ENCODE measurements around the gene SPRR2E.

DNA sequence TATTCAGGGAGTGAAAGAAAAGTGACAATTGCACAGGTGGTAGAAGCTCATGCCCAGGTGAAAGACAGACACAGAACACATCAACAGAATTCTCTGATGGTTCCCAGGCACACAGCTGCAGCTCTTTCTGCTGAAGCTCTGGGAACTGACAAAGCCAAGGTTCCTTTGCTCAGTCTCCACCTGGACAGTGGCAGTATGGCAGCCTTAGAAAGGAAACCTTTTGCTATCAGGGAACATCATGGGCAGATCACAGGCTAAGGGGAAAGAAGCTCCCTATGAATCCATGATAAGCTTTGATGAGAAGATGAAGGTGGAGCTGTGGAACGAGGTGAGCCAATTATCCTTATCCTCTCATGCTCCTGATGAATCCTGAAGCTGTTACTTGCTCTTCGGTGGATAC, 24.1 kb downstream of the SPRR2E start:
- TF ChIP-seq, protein P1, sequence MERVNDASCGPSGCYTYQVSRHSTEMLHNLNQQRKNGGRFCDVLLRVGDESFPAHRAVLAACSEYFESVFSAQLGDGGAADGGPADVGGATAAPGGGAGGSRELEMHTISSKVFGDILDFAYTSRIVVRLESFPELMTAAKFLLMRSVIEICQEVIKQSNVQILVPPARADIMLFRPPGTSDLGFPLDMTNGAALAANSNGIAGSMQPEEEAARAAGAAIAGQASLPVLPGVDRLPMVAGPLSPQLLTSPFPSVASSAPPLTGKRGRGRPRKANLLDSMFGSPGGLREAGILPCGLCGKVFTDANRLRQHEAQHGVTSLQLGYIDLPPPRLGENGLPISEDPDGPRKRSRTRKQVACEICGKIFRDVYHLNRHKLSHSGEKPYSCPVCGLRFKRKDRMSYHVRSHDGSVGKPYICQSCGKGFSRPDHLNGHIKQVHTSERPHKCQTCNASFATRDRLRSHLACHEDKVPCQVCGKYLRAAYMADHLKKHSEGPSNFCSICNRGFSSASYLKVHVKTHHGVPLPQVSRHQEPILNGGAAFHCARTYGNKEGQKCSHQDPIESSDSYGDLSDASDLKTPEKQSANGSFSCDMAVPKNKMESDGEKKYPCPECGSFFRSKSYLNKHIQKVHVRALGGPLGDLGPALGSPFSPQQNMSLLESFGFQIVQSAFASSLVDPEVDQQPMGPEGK (CRISPR knock-in tag; IDR thresholded peaks at IDR 0.05; ENCODE audit: borderline replicate concordance), result no peak
- TF ChIP-seq ZFP3 (CRISPR knock-in tag; IDR thresholded peaks at IDR 0.05), result no peak
- no peak for TF ChIP-seq PPARA (CRISPR knock-in tag; IDR thresholded peaks at IDR 0.05; ENCODE audit: borderline replicate concordance)
- no peak for TF ChIP-seq RARB (CRISPR knock-in tag; IDR thresholded peaks at IDR 0.05)
- no peak for TF ChIP-seq BACH2 (CRISPR knock-in tag; IDR thresholded peaks at IDR 0.05; ENCODE audit: borderline replicate concordance)
- TF ChIP-seq ZC3H10 (CRISPR knock-in tag; IDR thresholded peaks at IDR 0.05), result no peak
- TF ChIP-seq, protein P2, sequence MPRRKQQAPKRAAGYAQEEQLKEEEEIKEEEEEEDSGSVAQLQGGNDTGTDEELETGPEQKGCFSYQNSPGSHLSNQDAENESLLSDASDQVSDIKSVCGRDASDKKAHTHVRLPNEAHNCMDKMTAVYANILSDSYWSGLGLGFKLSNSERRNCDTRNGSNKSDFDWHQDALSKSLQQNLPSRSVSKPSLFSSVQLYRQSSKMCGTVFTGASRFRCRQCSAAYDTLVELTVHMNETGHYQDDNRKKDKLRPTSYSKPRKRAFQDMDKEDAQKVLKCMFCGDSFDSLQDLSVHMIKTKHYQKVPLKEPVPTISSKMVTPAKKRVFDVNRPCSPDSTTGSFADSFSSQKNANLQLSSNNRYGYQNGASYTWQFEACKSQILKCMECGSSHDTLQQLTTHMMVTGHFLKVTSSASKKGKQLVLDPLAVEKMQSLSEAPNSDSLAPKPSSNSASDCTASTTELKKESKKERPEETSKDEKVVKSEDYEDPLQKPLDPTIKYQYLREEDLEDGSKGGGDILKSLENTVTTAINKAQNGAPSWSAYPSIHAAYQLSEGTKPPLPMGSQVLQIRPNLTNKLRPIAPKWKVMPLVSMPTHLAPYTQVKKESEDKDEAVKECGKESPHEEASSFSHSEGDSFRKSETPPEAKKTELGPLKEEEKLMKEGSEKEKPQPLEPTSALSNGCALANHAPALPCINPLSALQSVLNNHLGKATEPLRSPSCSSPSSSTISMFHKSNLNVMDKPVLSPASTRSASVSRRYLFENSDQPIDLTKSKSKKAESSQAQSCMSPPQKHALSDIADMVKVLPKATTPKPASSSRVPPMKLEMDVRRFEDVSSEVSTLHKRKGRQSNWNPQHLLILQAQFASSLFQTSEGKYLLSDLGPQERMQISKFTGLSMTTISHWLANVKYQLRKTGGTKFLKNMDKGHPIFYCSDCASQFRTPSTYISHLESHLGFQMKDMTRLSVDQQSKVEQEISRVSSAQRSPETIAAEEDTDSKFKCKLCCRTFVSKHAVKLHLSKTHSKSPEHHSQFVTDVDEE (CRISPR knock-in tag; IDR thresholded peaks at IDR 0.05), result no peak
- TF ChIP-seq OSR1 (CRISPR knock-in tag; IDR thresholded peaks at IDR 0.05), result no peak
- TF ChIP-seq SNAI2 (CRISPR knock-in tag; IDR thresholded peaks at IDR 0.05), result no peak
- no peak for TF ChIP-seq ZNF8 (CRISPR knock-in tag; IDR thresholded peaks at IDR 0.05)
- no peak for TF ChIP-seq ZFP30 (CRISPR knock-in tag; IDR thresholded peaks at IDR 0.05)
- TF ChIP-seq GLIS3 (CRISPR knock-in tag; IDR thresholded peaks at IDR 0.05), result no peak
- no peak for TF ChIP-seq ARNTL (CRISPR knock-in tag; IDR thresholded peaks at IDR 0.05; ENCODE audit: borderline replicate concordance, low read depth)
- TF ChIP-seq ISL1 (CRISPR knock-in tag; IDR thresholded peaks at IDR 0.05), result no peak
